Endometrium (tissue), 2 donors: ENCODE data around the gene SPAG8.

Source experiments
- FAIRE-seq: peaks from 2 replicates; lab custom pipeline; 2012; peaks lifted over from hg19 to GRCh38; lab: Jason Lieb, UNC
- donor health status: control.
- donor health status: control.

The SPAG8 gene, protein sequence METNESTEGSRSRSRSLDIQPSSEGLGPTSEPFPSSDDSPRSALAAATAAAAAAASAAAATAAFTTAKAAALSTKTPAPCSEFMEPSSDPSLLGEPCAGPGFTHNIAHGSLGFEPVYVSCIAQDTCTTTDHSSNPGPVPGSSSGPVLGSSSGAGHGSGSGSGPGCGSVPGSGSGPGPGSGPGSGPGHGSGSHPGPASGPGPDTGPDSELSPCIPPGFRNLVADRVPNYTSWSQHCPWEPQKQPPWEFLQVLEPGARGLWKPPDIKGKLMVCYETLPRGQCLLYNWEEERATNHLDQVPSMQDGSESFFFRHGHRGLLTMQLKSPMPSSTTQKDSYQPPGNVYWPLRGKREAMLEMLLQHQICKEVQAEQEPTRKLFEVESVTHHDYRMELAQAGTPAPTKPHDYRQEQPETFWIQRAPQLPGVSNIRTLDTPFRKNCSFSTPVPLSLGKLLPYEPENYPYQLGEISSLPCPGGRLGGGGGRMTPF

DNA sequence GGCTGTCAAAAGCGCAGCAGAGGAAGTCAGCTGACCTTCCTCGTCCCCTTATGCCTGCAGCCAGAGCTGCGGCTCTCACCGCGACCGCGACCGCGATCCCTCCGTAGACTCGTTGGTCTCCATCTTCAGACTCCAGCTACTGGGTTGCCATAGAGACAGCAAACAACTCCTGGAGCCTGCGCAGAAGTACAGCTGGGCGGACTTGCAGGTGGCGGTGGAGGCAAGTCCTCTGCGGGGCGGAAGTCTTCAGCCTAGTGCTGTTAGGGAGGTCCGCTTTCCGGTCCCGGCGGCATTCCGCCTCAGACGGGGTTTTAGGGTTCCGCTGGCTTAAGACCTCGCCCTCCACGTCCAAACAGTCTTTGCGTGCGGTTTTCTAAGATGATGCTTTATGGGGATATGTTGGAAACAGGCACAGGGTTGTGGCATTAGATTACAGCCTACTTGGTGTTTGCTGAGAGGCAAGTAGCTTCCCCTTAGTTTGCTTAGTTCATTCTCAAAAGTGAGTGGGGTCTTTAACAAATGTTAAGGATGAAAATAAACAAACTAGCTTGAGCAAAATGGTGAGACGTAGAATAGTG lies at the start of gene SPAG8:
TSS of gene SPAG8 (minus strand) at position 238 of the 578 bp plus-strand sequence. CDS start at position 123, 115 bp downstream.
- peak; percentile 90 for FAIRE-seq

- no peak for FAIRE-seq
Observed at GRCh38 chr9:35861161-35861897, 49.3 kb upstream of the SPAG8 start.

DNA sequence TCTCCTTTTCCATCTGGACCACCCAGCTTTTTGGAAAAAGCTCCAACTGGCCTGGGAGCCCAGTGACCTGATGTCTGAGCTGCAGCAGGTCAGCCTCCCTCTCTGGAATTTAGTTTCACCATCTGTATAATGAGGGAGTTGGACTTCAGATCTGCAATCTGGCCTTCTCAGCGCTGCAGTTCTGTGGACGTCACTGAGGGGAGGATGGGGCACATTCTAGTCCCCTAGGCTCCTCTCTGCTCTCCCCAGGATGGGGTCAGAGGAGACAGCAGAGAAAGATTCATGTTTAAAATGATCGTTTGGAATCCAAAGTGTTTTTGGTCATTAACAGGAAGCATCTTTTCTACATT lies 47.9 kb upstream of the SPAG8 start:
- FAIRE-seq, result peak; percentile 96

DNA sequence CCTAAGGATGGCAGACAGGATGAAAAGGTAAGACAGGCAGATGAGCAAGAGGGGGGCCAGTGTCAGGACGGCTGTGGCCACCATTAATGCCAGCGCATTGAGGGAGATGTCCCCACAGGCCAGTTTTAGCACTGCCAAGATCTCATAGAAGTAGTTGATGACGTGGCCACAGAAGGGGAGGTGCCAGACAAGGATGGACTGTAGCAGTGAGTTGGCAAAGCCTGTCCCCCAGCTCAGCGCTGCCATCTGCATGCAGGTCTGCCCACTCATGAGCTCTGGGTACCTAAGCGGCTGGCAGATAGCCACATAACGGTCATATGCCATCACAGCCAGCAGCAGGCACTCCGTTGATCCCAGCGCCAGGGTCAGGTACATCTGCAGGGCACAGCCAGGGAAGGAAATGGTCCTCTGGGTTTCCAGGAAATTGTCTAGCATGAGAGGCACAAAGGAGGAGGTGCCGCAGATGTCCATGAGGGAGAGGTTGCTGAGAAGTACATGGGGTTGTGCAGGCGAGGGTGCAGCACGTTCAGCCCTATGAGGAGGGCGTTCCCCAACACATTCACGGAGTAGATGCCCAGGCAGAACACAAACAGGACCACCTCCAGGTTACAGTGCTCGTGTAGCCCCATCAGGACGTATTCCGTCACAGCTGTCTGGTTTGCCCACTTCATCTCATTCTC lies 47.4 kb upstream of the SPAG8 start:
- FAIRE-seq, result no peak

GRCh38 chr9:35858458-35858857 lies 46.4 kb upstream of the SPAG8 start:
- FAIRE-seq, result no peak

DNA sequence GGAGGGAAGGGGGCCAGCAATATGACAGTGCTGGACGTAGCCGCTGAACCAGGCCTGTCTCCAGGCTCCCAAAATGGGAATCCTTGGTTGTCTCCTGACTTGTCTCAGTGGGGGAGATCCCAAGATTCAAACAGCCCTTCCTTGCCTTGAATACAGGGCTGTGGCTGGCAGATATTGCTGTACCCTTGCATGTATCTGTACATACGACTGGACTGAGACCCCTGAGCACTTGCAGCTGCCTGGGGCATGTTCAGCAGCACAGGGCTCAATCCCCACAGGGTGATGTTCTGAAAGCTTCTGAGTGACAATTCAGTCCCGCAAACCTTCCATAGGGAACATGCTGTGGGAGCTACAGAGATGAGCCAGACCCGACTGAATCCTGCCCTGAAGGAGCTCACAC lies 44.8 kb upstream of the SPAG8 start:
- FAIRE-seq, result no peak

- no peak for FAIRE-seq
Observed at GRCh38 chr9:35856206-35856605, 44.1 kb upstream of the SPAG8 start.

GRCh38 chr9:35854091-35854762 lies 42.2 kb upstream of the SPAG8 start:
- FAIRE-seq, result no peak

DNA sequence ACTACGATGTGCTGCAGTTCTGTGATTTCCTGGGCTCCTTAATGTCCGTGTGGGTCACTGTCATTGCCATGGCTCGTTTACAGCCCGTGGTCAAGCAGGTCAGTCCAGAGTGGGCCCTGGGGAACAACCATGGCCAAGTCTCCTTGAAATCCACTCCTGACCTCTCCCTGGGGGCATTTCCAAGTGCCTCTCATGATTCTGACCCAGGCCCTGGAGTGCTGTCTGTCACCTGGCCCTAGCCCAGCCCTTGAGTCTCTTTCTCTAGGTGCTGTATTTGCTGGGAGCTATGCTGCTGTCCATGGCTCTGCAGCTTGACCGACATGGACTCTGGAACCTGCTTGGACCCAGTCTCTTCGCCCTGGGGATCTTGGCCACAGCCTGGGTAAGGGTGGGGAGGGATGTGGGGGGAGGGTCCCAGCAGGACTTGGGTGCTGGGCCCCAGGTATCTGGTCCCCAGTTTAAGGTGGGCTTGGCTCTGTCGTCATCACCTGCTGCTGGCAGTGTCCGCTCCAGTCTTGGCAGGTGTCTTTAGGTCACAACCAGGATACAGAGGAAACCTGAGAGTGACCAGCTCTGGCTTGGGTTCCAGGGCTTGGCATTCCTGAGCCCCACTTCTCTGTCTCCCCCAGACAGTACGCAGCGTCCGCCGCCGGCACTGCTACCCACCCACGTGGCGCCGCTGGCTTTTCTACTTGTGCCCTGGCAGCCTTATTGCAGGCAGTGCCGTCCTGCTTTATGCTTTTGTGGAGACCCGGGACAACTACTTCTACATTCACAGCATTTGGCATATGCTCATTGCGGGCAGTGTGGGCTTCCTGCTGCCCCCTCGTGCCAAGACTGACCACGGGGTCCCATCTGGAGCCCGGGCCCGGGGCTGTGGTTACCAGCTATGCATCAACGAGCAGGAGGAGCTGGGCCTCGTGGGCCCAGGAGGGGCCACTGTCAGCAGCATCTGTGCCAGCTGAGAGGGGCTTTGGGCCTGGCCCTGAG lies 41.1 kb upstream of the SPAG8 start:
- no peak for FAIRE-seq

DNA sequence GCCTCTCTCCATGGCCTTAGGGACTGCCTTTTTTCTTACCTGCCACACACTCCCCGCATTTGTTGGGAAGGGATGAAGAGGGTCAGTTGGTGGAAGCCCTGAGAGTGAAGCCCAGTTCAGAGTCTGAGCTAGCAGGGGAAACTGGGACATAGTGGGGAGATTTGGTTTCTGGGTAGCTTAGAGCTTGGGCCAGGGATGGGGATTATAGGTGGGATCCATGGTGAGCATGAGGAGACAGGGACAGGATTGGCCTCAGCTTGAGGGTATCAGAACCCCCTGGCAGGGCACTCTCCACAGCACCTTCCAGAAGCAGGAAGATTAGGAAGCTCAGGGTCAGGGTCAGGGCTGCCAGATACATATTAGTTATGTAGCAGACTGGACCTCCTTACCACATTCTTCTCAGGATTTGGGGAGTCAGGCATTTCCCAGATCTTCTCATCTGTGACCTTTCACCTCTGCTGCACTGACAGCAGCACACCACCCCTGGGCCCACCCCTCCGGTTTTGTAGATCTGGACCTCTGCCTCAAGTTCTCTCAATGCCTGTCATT lies 40.3 kb upstream of the SPAG8 start:
- FAIRE-seq, result no peak

DNA sequence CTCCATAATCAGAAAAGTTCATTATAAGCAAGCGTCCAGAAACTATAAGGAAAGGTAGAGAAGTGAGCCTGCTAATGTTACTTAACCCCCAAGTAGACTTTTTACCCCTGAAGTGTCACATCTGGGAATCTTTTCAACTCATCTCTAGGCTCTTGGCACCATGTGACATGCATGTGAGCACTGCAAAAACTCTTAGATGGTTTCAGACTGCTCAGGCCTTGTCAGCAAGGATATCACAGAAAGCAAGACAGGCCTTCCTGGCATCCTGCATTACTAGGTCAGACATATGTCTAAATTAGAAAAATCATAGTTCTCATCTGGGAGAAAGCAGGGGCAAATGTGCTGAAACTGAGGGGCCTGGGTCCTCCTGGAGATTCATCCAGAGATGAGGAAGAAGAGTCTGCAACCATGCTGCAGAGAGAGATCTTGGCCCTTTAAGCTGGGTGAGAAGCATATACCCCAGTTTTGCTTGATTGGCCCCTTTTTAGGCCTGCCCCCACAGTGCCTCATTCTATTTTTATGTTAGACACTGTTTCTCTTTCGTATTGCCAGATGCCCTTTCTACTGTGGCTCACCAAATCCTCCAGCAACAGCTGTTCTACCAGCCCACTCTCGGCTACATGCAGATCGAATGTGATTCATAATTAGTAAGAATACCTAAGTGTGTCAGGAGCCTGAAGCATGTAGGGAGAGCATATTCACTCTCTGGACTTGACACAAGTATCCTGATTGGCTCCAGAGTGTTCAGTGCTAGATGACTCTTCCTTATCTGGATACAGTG lies 35.9 kb upstream of the SPAG8 start:
- no peak for FAIRE-seq

- FAIRE-seq, result no peak
Observed at GRCh38 chr9:35845824-35846771, 34.0 kb upstream of the SPAG8 start.

- FAIRE-seq, result peak; percentile 48
Observed at GRCh38 chr9:35844628-35845270, 32.7 kb upstream of the SPAG8 start.

- no peak for FAIRE-seq
Observed at GRCh38 chr9:35842795-35843194, 30.7 kb upstream of the SPAG8 start.

DNA sequence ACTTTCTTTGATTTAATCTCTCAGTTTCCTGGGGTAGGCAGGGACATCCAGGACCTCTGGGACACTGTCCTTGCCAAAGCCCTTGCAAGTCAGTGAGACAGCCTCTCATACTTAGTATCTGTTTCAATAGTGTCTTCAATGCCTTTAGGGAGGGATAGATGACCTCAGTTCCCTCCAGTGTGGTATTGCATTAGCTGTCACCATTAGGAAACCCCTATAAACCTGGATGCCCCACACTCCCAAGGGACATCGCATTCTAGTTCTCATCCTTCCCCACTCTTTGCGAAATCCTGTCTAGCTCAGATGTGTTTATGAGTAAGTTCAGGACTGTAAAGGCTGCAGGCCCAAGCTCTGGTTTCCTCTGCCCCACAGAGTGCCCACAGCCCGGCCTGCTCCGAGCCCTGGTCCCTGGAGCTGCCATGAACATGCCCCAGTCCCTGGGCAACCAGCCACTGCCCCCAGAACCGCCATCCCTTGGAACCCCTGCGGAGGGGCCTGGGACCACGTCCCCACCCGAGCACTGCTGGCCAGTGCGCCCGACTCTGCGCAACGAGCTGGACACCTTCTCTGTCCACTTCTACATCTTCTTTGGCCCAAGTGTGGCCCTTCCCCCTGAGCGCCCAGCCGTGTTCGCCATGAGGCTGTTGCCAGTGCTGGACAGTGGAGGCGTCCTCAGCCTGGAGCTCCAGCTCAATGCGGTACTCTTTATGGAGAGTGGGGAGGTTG lies 30.1 kb upstream of the SPAG8 start:
- no peak for FAIRE-seq

DNA sequence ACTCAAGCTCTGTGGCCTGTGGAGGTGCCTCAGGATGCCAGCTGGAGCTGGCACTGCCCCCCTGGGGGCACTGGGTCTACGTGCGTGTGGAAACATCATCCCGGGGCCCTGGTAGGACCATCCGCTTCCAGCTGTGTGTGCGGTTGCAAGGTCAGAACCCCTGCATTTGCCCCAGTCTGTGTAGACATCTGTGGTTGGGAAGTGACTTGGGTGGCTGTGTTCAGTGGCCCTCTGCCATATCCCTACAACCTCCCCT lies 29.5 kb upstream of the SPAG8 start:
- no peak for FAIRE-seq

GRCh38 chr9:35840881-35841644 lies 29.0 kb upstream of the SPAG8 start:
- no peak for FAIRE-seq
